MM.1S (cell line): ENCODE results near the gene SPOCK3.

Source experiments
- DNase-seq: peaks from one replicate; pipeline ENCODE4 v3.0.0-alpha.2; 2015
- H2AFZ ChIP-seq: fragments of 300-600 bp; sonication (generic); 2 replicates; pipeline ENCODE4 v1.6.0; 2016; ENCODE audit warnings: antibody characterized with exemption, low read length
- H3F3A ChIP-seq: fragments of 300-600 bp; sonication (generic); 2 replicates; pipeline ENCODE4 v1.6.1; 2016; ENCODE audit warnings: mild to moderate bottlenecking, antibody characterized with exemption, low read length, moderate library complexity, mixed read lengths; ENCODE audit not compliant: insufficient read depth
- H3K27ac ChIP-seq: fragments of 300-600 bp; sonication (generic); 2 replicates; pipeline ENCODE4 v1.5.1; 2016; ENCODE audit warnings: mild to moderate bottlenecking, low read length
- H3K27me3 ChIP-seq: fragments of 300-600 bp; sonication (generic); replicated peaks from 2 replicates; pipeline ENCODE4 v1.6.0; 2016; ENCODE audit warnings: low read length; ENCODE audit not compliant: insufficient read depth
- H3K36me3 ChIP-seq: fragments of 300-600 bp; sonication (generic); replicated peaks from 2 replicates; pipeline ENCODE4 v1.6.1; 2016; ENCODE audit warnings: mild to moderate bottlenecking, low read length, mixed read lengths; ENCODE audit not compliant: insufficient read depth
- H3K4me1 ChIP-seq: fragments of 300-600 bp; sonication (generic); 2 replicates; pipeline ENCODE4 v1.6.1; 2016; ENCODE audit warnings: low read length, mixed read lengths
- H3K4me2 ChIP-seq: fragments of 300-600 bp; sonication (generic); 2 replicates; pipeline ENCODE4 v1.6.0; 2016; ENCODE audit warnings: low read depth, low read length
- H3K4me3 ChIP-seq: fragments of 300-600 bp; sonication (generic); 2 replicates; pipeline ENCODE4 v1.5.1; 2016; ENCODE audit warnings: low read length, mixed read lengths
- H3K79me2 ChIP-seq: fragments of 300-600 bp; sonication (generic); 2 replicates; pipeline ENCODE4 v1.6.1; 2016; ENCODE audit warnings: mixed run types, low read length, mixed read lengths
- H3K9ac ChIP-seq: fragments of 300-600 bp; sonication (generic); 2 replicates; pipeline ENCODE4 v1.6.1; 2016; ENCODE audit warnings: low read length, mixed read lengths
- H3K9me2 ChIP-seq: fragments of 300-600 bp; sonication (generic); replicated peaks from 2 replicates; pipeline ENCODE4 v1.6.1; 2016; ENCODE audit warnings: mild to moderate bottlenecking, low read length, mixed read lengths; ENCODE audit not compliant: insufficient read depth
- H3K9me3 ChIP-seq: fragments of 300-600 bp; sonication (generic); replicated peaks from 2 replicates; pipeline ENCODE4 v1.6.1; 2016; ENCODE audit warnings: mild to moderate bottlenecking, low read length, mixed read lengths; ENCODE audit not compliant: insufficient read depth
- H4K20me1 ChIP-seq: fragments of 300-600 bp; sonication (generic); 2 replicates; pipeline ENCODE4 v1.6.1; 2016; ENCODE audit warnings: mild to moderate bottlenecking, low read length, moderate library complexity, mixed read lengths; ENCODE audit not compliant: insufficient read depth
- EZH2 ChIP-seq: fragments of 300-600 bp; sonication (generic); optimal IDR thresholded peaks from 2 replicates; pipeline ENCODE3; 2017; ENCODE audit warnings: low read depth, mild to moderate bottlenecking, antibody characterized with exemption, low read length, mixed read lengths
- EZH2phosphoT487 ChIP-seq: fragments of 300-600 bp; sonication (generic); IDR thresholded peaks from 2 replicates; pipeline ENCODE4 v1.6.1; 2018; ENCODE audit warnings: antibody characterized with exemption, low read length
- TF ChIP-seq, protein P1 (sequence below): fragments of 300-600 bp; sonication (generic); IDR thresholded peaks from 2 replicates; pipeline ENCODE4 v1.5.1; 2016; ENCODE audit warnings: antibody characterized with exemption, low read length, mixed read lengths

The SPOCK3 gene

DNA sequence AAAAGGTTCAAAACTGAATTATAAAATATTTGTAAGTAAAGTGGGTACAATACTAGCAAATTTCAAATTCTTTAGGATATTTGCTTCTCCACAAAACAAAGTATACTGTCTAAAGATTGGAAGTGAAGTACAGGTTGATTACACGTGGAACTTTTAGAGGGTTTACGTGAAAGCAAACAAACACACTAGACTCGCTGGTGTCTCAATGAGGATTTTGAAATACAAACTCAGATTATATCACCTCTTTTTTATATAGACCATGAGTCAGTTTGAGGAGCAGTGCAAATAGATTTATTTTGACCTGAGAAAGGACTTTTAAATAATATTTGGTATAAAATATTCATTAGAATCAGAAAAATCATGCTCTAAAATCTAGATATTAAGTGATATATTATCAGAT lies 185.0 kb downstream of the SPOCK3 start:
- H3K27me3 ChIP-seq: no peaks in the 10 kb centered on the region
- no peak overlapping the region for H2AFZ ChIP-seq
- no peaks in the 10 kb centered on the region for H3F3A ChIP-seq
- H3K4me3 ChIP-seq: no peak overlapping the region
- H3K9ac ChIP-seq: no peak overlapping the region
- no peaks in the 10 kb centered on the region for H4K20me1 ChIP-seq
- no peaks in the 10 kb centered on the region for H3K36me3 ChIP-seq
- no peaks in the 10 kb centered on the region for H3K9me3 ChIP-seq
- no peaks in the 10 kb centered on the region for H3K4me1 ChIP-seq
- TF ChIP-seq EZH2phosphoT487: no peak
- TF ChIP-seq EZH2: no peak
- H3K9me2 ChIP-seq: no peaks in the 10 kb centered on the region
- no peak overlapping the region for H3K27ac ChIP-seq
- H3K4me2 ChIP-seq: no peak overlapping the region
- no peaks in the 10 kb centered on the region for H3K79me2 ChIP-seq
- DNase-seq: no peak

DNA sequence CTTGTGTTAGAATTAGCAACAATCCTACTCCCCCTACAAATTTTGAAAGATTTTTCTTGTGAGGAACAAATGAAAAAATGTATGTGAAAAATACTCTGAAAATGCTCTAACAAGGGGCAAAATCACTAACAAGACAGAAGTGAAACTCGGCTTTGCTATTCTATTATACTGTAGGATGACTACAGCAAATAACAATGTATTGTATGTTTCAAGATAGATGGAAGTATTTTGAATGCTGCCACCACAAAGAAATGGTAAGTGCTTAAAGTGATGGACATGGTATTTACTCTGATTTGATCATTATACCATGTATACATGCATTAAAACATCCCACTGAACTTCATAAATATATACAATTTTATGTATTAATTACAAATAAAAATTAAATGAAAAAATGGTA lies 192.8 kb downstream of the SPOCK3 start:
- no peak overlapping the region for H3K9ac ChIP-seq
- no peak for DNase-seq
- no peaks in the 10 kb centered on the region for H3K9me3 ChIP-seq
- no peak for TF ChIP-seq EZH2phosphoT487
- no peak for TF ChIP-seq EZH2
- TF ChIP-seq, protein P1, sequence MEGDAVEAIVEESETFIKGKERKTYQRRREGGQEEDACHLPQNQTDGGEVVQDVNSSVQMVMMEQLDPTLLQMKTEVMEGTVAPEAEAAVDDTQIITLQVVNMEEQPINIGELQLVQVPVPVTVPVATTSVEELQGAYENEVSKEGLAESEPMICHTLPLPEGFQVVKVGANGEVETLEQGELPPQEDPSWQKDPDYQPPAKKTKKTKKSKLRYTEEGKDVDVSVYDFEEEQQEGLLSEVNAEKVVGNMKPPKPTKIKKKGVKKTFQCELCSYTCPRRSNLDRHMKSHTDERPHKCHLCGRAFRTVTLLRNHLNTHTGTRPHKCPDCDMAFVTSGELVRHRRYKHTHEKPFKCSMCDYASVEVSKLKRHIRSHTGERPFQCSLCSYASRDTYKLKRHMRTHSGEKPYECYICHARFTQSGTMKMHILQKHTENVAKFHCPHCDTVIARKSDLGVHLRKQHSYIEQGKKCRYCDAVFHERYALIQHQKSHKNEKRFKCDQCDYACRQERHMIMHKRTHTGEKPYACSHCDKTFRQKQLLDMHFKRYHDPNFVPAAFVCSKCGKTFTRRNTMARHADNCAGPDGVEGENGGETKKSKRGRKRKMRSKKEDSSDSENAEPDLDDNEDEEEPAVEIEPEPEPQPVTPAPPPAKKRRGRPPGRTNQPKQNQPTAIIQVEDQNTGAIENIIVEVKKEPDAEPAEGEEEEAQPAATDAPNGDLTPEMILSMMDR: no peak
- no peaks in the 10 kb centered on the region for H3K4me1 ChIP-seq
- H3K27me3 ChIP-seq: no peaks in the 10 kb centered on the region
- H3K36me3 ChIP-seq: no peaks in the 10 kb centered on the region
- no peak overlapping the region for H3K4me2 ChIP-seq
- H3K9me2 ChIP-seq: no peaks in the 10 kb centered on the region
- H3K79me2 ChIP-seq: no peaks in the 10 kb centered on the region
- no peak overlapping the region for H3K4me3 ChIP-seq
- no peak overlapping the region for H3K27ac ChIP-seq
- no peak overlapping the region for H2AFZ ChIP-seq
- no peaks in the 10 kb centered on the region for H3F3A ChIP-seq
- no peaks in the 10 kb centered on the region for H4K20me1 ChIP-seq

DNA sequence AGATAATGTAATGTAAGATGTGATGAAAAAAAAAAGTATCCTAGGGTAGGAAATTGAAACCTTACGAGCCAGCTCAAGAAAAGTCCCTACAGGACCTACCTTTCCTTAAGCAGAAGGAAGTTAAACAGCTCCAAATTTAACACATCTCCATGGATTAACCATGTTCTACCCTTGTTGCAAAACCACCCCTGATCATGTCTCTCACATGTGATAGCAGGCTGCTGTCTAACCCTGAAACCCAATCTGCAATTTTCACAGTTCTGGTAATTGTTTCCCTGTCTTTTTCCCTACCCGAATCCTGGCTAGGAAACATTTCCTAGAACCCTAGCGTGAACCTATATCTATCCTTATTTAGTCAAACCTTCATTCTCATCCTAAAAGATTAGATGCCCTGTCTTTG lies 198.9 kb downstream of the SPOCK3 start:
- Histone ChIP-seq H3K4me3 (no peak overlapping the region), H2AFZ (no peak overlapping the region), H3K79me2 (no peaks in the 10 kb centered on the region), H3K9me3 (no peaks in the 10 kb centered on the region), H3K27ac (no peak overlapping the region), H3K9me2 (no peaks in the 10 kb centered on the region), H3K9ac (no peak overlapping the region), H3K36me3 (no peaks in the 10 kb centered on the region), H3K4me2 (no peak overlapping the region), H3K4me1 (no peaks in the 10 kb centered on the region), H3F3A (no peaks in the 10 kb centered on the region), H3K27me3 (no peaks in the 10 kb centered on the region), H4K20me1 (no peaks in the 10 kb centered on the region)
- TF ChIP-seq, protein P1: no peak
- TF ChIP-seq EZH2: no peak
- TF ChIP-seq EZH2phosphoT487: no peak
- DNase-seq: no peak

DNA sequence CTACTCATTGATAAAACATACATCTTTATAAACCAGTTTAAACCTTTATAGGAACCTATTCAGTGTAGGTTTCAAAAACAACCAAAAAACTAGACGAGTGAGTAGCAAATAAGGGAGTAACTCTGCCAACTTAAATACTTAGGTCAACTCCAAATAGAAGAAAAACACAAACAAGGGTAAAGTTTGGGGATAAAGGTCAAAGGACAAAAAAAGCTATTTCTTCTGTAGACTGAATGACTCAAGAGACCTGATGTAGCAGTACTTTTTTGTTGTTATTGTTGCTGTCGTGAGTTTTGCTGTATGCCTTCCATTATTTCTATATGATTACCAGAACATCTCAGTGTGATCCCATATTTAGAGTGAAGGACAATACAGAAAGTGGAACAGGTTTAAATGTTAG lies 199.3 kb downstream of the SPOCK3 start:
- H3K27me3 ChIP-seq: no peaks in the 10 kb centered on the region
- no peak overlapping the region for H3K27ac ChIP-seq

More for the DNA sequence above, 199.3 kb downstream of the SPOCK3 start:
- no peak for DNase-seq
- Histone ChIP-seq H3K9me2 (no peaks in the 10 kb centered on the region), H3K36me3 (no peaks in the 10 kb centered on the region), H3K79me2 (no peaks in the 10 kb centered on the region), H2AFZ (no peak overlapping the region), H4K20me1 (no peaks in the 10 kb centered on the region), H3F3A (no peaks in the 10 kb centered on the region), H3K4me2 (no peak overlapping the region), H3K9me3 (no peaks in the 10 kb centered on the region), H3K4me3 (no peak overlapping the region), H3K9ac (no peak overlapping the region), H3K4me1 (no peaks in the 10 kb centered on the region)
- TF ChIP-seq EZH2phosphoT487 (no peak), EZH2 (no peak)
- TF ChIP-seq, protein P1: no peak
